Nephron (organoid): ENCODE results near the gene CBX5.
A peak's percentile ranks its signal among the peaks of the same experiment; 100 is the strongest.

Experiments used
- H3K27ac Mint-ChIP-seq, 3 experiments: 2 replicates each; pipeline ENCODE4 v1.8.0; 2020; ENCODE audit warnings: mixed read lengths in 3 of 3, mild to moderate bottlenecking in 2 of 3, moderate library complexity in 1 of 3
- H3K27me3 Mint-ChIP-seq: 2 replicates; pipeline ENCODE4 v1.8.0; 2021; ENCODE audit warnings: low read depth, mild to moderate bottlenecking, moderate library complexity, mixed read lengths
- H3K36me3 Mint-ChIP-seq: 2 replicates; pipeline ENCODE4 v1.8.0; 2020; ENCODE audit warnings: low read depth, mixed read lengths
- H3K4me1 Mint-ChIP-seq: 2 replicates; pipeline ENCODE4 v1.8.0; 2020; ENCODE audit warnings: mixed read lengths
- H3K4me3 Mint-ChIP-seq, 3 experiments: 2 replicates each; pipeline ENCODE4 v1.8.0; 2020; ENCODE audit warnings: mild to moderate bottlenecking in 3 of 3, mixed read lengths in 3 of 3, moderate library complexity in 2 of 3
- H3K9me3 Mint-ChIP-seq: 2 replicates; pipeline ENCODE4 v1.8.0; 2020; ENCODE audit warnings: mixed read lengths
- CTCF ChIP-seq, 3 experiments: fragments of 200-600 bp; sonication (generic); IDR thresholded peaks; one replicate each; pipeline ENCODE4 v1.5.0; 2021; ENCODE audit warnings: antibody characterized with exemption in 3 of 3; ENCODE audit not compliant: unreplicated experiment in 3 of 3

Gene CBX5

DNA sequence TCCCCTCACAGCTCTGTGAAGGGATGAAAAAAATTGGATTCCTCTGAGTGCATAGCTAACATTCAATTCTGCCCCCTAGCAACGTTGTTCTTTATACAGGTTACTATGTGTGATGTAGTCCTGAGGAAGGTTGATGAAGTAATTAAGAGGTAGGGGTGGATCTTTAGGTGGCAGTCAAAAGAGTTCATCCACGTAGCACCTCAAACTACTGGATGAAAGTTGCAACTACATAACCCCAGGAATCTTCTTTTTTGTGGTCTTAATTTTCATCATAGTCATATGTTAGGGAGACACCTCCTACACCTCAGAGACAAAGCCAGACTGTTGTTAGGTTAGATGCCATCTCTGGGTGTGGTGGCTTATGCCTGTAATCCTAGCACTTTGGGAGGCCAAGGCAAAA lies 31.1 kb upstream of the CBX5 start:
- TF ChIP-seq CTCF (IDR thresholded peaks at IDR 0.05; ENCODE audit: unreplicated experiment in 3 of 3) = no peak
- Mint-ChIP-seq H3K9me3 (no peaks in the 10 kb centered on the region), H3K27me3 (no peaks in the 10 kb centered on the region), H3K36me3 (no peaks in the 10 kb centered on the region), H3K4me1 (no peaks in the 10 kb centered on the region), H3K27ac (no peak overlapping the region), H3K4me3 (no peak overlapping the region)

GRCh38 chr12:54306925-54307741 lies 27.2 kb upstream of the CBX5 start:
- peaks cover 1% of the 10 kb centered on the region for H3K27me3 Mint-ChIP-seq
- no peak for TF ChIP-seq CTCF (IDR thresholded peaks at IDR 0.05; ENCODE audit: unreplicated experiment in 3 of 3)
- H3K9me3 Mint-ChIP-seq = no peaks in the 10 kb centered on the region
- no peak overlapping the region for H3K4me3 Mint-ChIP-seq
- no peaks in the 10 kb centered on the region for H3K36me3 Mint-ChIP-seq
- H3K27ac Mint-ChIP-seq = no peak overlapping the region
- no peaks in the 10 kb centered on the region for H3K4me1 Mint-ChIP-seq

GRCh38 chr12:54304187-54304810 lies 24.4 kb upstream of the CBX5 start:
- no peak overlapping the region for H3K4me3 Mint-ChIP-seq
- peaks cover 11% of the 10 kb centered on the region for H3K4me1 Mint-ChIP-seq
- no peak overlapping the region for H3K27ac Mint-ChIP-seq
- no peaks in the 10 kb centered on the region for H3K9me3 Mint-ChIP-seq
- TF ChIP-seq CTCF (IDR thresholded peaks at IDR 0.05; ENCODE audit: unreplicated experiment in 3 of 3) = no peak
- peaks cover 6% of the 10 kb centered on the region for H3K27me3 Mint-ChIP-seq
- no peaks in the 10 kb centered on the region for H3K36me3 Mint-ChIP-seq

GRCh38 chr12:54303640-54304039 lies 23.7 kb upstream of the CBX5 start:
- Mint-ChIP-seq H3K27ac (no peak overlapping the region), H3K27me3 (peaks cover 11% of the 10 kb centered on the region), H3K4me1 (peaks cover 15% of the 10 kb centered on the region), H3K36me3 (no peaks in the 10 kb centered on the region), H3K4me3 (no peak overlapping the region), H3K9me3 (no peaks in the 10 kb centered on the region)
- no peak for TF ChIP-seq CTCF (IDR thresholded peaks at IDR 0.05; ENCODE audit: unreplicated experiment in 3 of 3)

GRCh38 chr12:54301428-54302048 lies 21.6 kb upstream of the CBX5 start:
- Mint-ChIP-seq H3K9me3 (no peaks in the 10 kb centered on the region), H3K27me3 (peaks cover 11% of the 10 kb centered on the region), H3K27ac (peak overlapping the region in 1 of 3 experiments; percentile 59), H3K4me3 (peak overlapping the region; percentile 9 to 72 (median 50)), H3K36me3 (no peaks in the 10 kb centered on the region), H3K4me1 (peaks cover 15% of the 10 kb centered on the region)
- no peak for TF ChIP-seq CTCF (IDR thresholded peaks at IDR 0.05; ENCODE audit: unreplicated experiment in 3 of 3)
